Stomach (tissue), 9 donors: ENCODE results near the gene USP34. TPM values are rescaled to one million over a fixed set of nuclear protein-coding genes. Genes with fewer than 3 reads are reported as not detected.
A peak's percentile ranks its signal among the peaks of the same experiment; 100 is the strongest.
"Not testable (repeated sequence)": the region's sequence is repeated elsewhere in the genome, so short reads cannot be mapped to it uniquely, and the experiment has no call there.

Experiments used
- DNase-seq, 2 donors: peaks; one replicate each; pipeline versions ENCODE4 v3.0.0 to v3.0.0-alpha.2; 2013 to 2019
- H3K27ac ChIP-seq, 5 donors: fragments of 200-600 bp in 4 of 5; sonication (generic) in 4 of 5; one replicate each; pipeline ENCODE4 v1.5.1; 2013 to 2019; ENCODE audit warnings: mild to moderate bottlenecking in 1 of 5, moderate library complexity in 1 of 5
- H3K27me3 ChIP-seq, 3 donors: fragments of 200-600 bp; sonication (generic); one replicate each; pipeline ENCODE4 v1.5.1; 2017 to 2019; ENCODE audit warnings: mixed run types in 1 of 3
- H3K36me3 ChIP-seq, 4 donors: fragments of 200-600 bp; sonication (generic); 1 replicate in 3 of 4; 2 replicates in 1 of 4; pipeline ENCODE4 v1.5.1; 2016 to 2019
- H3K4me1 ChIP-seq, 4 donors: fragments of 200-600 bp; sonication (generic); one replicate each; pipeline ENCODE4 v1.5.1; 2016 to 2019
- H3K4me3 ChIP-seq, 4 donors: fragments of 200-600 bp; sonication (generic) in 3 of 4; one replicate each; pipeline ENCODE4 v1.5.1; 2016 to 2019; ENCODE audit warnings: mild to moderate bottlenecking in 1 of 4
- H3K9me3 ChIP-seq, 4 donors: fragments of 200-600 bp; sonication (generic); one replicate each; pipeline ENCODE4 v1.5.1; 2016 to 2019
- EP300 ChIP-seq: sonication (generic); formaldehyde crosslinking; IDR thresholded peaks from one replicate; pipeline ENCODE4 v1.6.1; 2017; ENCODE audit warnings: antibody characterized with exemption
- POLR2A ChIP-seq, 4 donors: fragments of 450-650 bp; IDR thresholded peaks; one replicate each; pipeline ENCODE4 v1.6.1; 2016; ENCODE audit warnings: antibody characterized with exemption in 4 of 4, control low read depth in 2 of 4, mild to moderate bottlenecking in 1 of 4, moderate library complexity in 1 of 4
- POLR2AphosphoS5 ChIP-seq, 3 donors: sonication (generic); formaldehyde crosslinking; IDR thresholded peaks; one replicate each; pipeline ENCODE4 v1.6.1; 2016; ENCODE audit warnings: antibody characterized with exemption in 3 of 3
- WGBS, 5 donors: extraction: QIAGEN DNeasy Blood & Tissue Kit in 3 of 5; methylation state at CpG; one replicate each; pipeline versions ENCODE4 v1.1.5 to v1.1.7; 2013 to 2018; 5-methylcytosine and 5-hydroxymethylcytosine counted together
- intact Hi-C: fragments of 100-400 bp; cut with DNase I; formaldehyde crosslinking; loops from one replicate; pipeline ENCODE4 v1.15.1; 2023; ENCODE audit warnings: low total_unique reads
- polyA plus RNA-seq, 3 donors: library from polyadenylated mRNA; stranded (reverse); fragments of 200-250 nt; gene quantifications; one replicate each; pipeline ENCODE4 v1.2.3, GENCODE V29; 2013
- total RNA-seq, 5 donors: library from RNA; depleted of rRNA; stranded (reverse); fragments of >200 nt; gene quantifications; one replicate each; pipeline versions ENCODE4 v1.1.0 to v1.2.3, GENCODE V29; 2014 to 2016
- TF ChIP-seq, protein P1 (sequence below), 7 experiments: fragments of 450-650 bp in 4 of 7; fragments of 200-600 bp in 3 of 7; sonication (generic) in 3 of 7; IDR thresholded peaks; one replicate each; pipeline ENCODE4 v1.5.1; 2016 to 2019; ENCODE audit warnings: antibody characterized with exemption in 7 of 7, control low read depth in 2 of 7, mild to moderate bottlenecking in 1 of 7
- donor health status: healthy with polysubstance abuse.
- donor health status: Bipolar disorder and iron deficiency.
- donor health status: healthy.

USP34 gene
- total and polyA plus RNA-seq, 8 donors, result 21.1 to 300 (median 73.2) TPM

DNA sequence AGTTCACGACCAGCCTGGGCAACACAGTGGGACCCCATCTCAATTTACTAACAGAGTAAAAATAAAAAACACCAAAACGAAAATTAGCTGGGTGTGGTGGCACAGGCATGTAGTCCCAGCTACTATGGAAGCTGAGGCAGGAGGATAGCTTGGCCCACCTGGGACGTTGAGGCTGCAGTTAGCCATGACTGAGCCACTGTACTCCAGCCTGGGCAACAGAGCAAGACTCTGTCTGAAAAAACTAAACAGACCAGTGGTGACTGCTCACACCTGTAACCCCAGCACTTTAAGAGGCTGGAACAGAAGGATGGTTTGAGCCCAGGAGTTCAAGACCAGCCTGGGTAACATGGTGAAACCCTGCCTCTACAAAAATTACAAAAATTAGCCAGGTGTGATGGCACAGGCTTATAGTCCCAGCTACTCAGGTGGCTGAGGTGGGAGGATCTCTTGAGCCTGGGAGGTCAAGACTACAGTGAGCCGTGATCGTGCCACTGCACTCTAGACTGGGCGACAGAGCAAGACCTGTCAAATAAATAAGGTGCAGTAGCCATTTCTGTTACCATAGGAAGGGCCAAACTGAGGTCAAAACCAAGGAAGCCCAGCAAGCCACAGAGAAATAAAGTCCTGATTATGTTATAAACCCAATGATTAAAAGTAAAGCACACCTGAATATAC, 14.0 kb downstream of the USP34 start:
- Histone ChIP-seq H3K4me1 (peaks cover 12 to 83% (median 48%) of the 10 kb centered on the region in 4 donors), H3K27me3 (no peaks in the 10 kb centered on the region), H3K36me3 (no peaks in the 10 kb centered on the region), H3K27ac (peak overlapping the region in 1 of 5 donors; percentile 1), H3K9me3 (no peaks in the 10 kb centered on the region), H3K4me3 (no peak overlapping the region)
- intact Hi-C loops, result no loop called here
- no peak for TF ChIP-seq POLR2AphosphoS5 (IDR thresholded peaks at IDR 0.05)
- no peak for TF ChIP-seq EP300
- TF ChIP-seq POLR2A (IDR thresholded peaks at IDR 0.05), result no peak
- TF ChIP-seq, protein P1, sequence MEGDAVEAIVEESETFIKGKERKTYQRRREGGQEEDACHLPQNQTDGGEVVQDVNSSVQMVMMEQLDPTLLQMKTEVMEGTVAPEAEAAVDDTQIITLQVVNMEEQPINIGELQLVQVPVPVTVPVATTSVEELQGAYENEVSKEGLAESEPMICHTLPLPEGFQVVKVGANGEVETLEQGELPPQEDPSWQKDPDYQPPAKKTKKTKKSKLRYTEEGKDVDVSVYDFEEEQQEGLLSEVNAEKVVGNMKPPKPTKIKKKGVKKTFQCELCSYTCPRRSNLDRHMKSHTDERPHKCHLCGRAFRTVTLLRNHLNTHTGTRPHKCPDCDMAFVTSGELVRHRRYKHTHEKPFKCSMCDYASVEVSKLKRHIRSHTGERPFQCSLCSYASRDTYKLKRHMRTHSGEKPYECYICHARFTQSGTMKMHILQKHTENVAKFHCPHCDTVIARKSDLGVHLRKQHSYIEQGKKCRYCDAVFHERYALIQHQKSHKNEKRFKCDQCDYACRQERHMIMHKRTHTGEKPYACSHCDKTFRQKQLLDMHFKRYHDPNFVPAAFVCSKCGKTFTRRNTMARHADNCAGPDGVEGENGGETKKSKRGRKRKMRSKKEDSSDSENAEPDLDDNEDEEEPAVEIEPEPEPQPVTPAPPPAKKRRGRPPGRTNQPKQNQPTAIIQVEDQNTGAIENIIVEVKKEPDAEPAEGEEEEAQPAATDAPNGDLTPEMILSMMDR (IDR thresholded peaks at IDR 0.05), result no peak
- DNase-seq, result no peak
- WGBS, 5 donors, result 85 to 90% (median 88%) methylated on average over 6 of the region's 6 CpGs

DNA sequence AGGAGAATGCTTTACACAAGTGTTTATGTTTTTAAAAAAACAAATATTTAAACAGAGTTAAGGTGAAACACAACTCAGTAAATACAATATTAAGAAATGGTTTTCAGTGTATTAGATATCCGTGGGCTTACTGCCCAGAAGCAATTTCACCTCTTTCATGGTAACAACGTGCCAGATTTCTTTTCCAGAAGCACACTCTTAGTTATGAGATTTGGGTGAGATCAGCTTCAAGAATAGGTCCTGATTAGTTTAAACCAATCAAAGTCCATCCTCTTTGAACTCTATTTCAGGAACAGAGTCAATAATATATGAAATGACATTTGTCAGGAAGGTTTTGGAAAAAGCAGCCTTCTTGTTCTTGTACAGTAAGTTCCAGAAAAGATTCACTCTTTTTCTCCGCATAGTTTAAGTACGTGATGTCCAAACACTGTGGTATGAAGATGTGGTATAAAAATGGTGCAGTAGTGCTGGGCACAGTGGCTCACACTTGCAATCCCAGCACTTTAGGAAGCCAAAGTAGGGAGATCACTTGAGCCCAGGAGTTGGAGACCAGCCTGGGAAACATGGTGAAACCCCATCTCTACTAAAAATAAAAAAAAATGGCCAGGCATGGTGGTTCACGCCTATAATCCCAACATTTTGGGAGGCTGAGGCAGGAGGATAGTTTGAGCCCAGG, 14.7 kb downstream of the USP34 start:
- DNase-seq, result peak in 1 of 2 donors; percentile 24
- Histone ChIP-seq H3K27me3 (no peaks in the 10 kb centered on the region), H3K4me1 (peaks cover 12 to 77% (median 48%) of the 10 kb centered on the region in 4 donors), H3K4me3 (no peak overlapping the region), H3K27ac (peak overlapping the region in 2 of 5 donors; percentile 19 to 26), H3K9me3 (no peaks in the 10 kb centered on the region), H3K36me3 (no peaks in the 10 kb centered on the region)
- TF ChIP-seq EP300, result no peak
- TF ChIP-seq, protein P1 (IDR thresholded peaks at IDR 0.05), result no peak
- no peak for TF ChIP-seq POLR2A (IDR thresholded peaks at IDR 0.05)
- no peak for TF ChIP-seq POLR2AphosphoS5 (IDR thresholded peaks at IDR 0.05)
- WGBS, 5 donors, result 55 to 69% (median 60%) methylated on average over 5 of the region's 5 CpGs
- intact Hi-C loops, result no loop called here

DNA sequence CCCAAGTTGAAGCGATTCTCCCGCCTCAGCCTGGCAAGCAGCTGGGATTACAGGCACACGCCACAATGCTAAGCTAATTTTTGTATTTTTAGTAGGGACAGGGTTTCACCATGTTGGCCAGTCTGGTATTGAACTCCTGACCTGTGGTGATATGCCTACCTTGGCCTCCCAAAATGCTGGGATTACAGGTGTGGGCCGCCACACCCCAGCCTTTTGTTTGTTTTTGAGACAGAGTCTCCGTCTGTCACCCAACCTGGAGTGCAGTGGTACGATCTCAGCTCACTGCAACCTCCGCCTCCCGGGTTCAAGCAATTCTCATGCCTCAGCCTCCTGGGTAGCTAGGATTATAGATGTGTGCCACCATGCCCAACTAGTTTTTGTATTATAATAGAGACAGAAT, 15.9 kb downstream of the USP34 start:
- H3K4me1 ChIP-seq, result peaks cover 12 to 75% (median 45%) of the 10 kb centered on the region in 4 donors
- intact Hi-C loops, H3K36me3 ChIP-seq, H3K27ac ChIP-seq, H3K27me3 ChIP-seq, DNase-seq, H3K4me3 ChIP-seq, H3K9me3 ChIP-seq: not testable (repeated sequence)
- 96 to 97% (median 96%) methylated on average over 4 to 8 of the region's 8 CpGs for whole genome bisulfite sequencing, 5 donors

DNA sequence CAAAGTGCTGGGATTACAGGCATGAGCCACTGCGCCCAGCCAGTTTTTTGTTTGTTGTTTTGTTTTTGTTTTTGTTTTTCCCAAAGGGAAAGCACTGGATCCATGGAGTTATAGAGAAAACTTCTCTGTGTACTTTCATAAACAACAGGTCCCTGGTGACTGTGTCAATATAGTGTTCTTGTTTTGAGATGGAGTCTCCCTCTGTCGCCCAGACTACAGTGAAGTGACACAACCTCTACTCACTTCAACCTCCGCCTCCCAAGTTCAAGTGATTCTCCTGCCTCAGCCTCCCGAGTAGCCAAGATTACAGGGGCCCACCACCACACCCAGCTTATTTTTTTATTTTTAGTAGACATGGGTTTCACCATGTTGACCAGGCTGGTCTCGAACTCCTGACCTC, 16.5 kb downstream of the USP34 start:
- WGBS, 5 donors, result 92 to 98% (median 97%) methylated on average over 5 of the region's 5 CpGs
- Histone ChIP-seq H3K27ac (no peak overlapping the region), H3K27me3 (no peaks in the 10 kb centered on the region), H3K4me1 (peaks cover 12 to 75% (median 43%) of the 10 kb centered on the region in 4 donors), H3K36me3 (no peaks in the 10 kb centered on the region), H3K9me3 (no peaks in the 10 kb centered on the region), H3K4me3 (no peak overlapping the region)
- no peak for DNase-seq
- TF ChIP-seq EP300 (no peak), POLR2A (IDR thresholded peaks at IDR 0.05) (no peak), POLR2AphosphoS5 (IDR thresholded peaks at IDR 0.05) (no peak)
- TF ChIP-seq, protein P1 (IDR thresholded peaks at IDR 0.05), result no peak
- intact Hi-C loops, result no loop called here

DNA sequence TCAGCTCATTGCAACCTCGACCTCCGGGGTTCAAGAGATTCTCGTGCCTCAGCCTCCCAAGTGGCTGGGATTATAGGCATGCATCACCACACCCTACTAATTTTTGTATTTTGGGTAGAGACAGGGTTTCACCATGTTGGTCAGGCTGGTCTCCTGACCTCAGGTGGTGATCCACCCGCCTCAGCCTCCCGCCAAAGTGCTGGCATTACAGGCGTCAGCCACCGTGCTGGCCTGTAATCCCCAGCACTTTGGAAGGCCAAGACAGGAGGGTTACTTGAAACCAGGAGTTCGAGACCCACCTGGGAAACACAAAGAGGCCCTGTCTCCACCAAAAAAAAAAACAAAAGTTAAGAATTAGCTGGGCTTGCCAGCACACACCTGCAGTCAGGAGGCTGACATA, 18.5 kb downstream of the USP34 start:
- H3K27ac ChIP-seq, result no peak overlapping the region
- TF ChIP-seq POLR2A (IDR thresholded peaks at IDR 0.05) (no peak), EP300 (no peak)
- H3K4me3 ChIP-seq, result no peak overlapping the region
- no peaks in the 10 kb centered on the region for H3K9me3 ChIP-seq
- no peaks in the 10 kb centered on the region for H3K27me3 ChIP-seq
- no peak for DNase-seq
- peaks cover 10 to 55% (median 29%) of the 10 kb centered on the region in 4 donors for H3K4me1 ChIP-seq
- peaks cover 0 to 4% (median 0%) of the 10 kb centered on the region in 4 donors for H3K36me3 ChIP-seq
- 82 to 97% (median 92%) methylated on average over 8 of the region's 8 CpGs for WGBS, 5 donors
- intact Hi-C loops, result no loop called here
